Fibroblast of villous mesenchyme (primary cell): Measurements from ENCODE around the gene RADIL. TPM values are rescaled to one million over a fixed set of nuclear protein-coding genes. Genes with fewer than 3 reads are reported as not detected.

Experiments
- DNase-seq: peaks from one replicate; pipeline ENCODE4 v3.0.0-alpha.2; 2010; ENCODE audit warnings: low read depth
- H3K4me3 ChIP-seq: 2 replicates; pipeline ENCODE4 v1.5.1; 2011; ENCODE audit warnings: low read depth, mild to moderate bottlenecking, low read length
- total RNA-seq: library from RNA; depleted of rRNA; stranded (reverse); fragments of >200 nt; gene quantifications from 2 replicates; pipeline ENCODE4 v1.2.3, GENCODE V29; 2012
- TF ChIP-seq, protein P1 (sequence below): IDR thresholded peaks from 2 replicates; pipeline ENCODE4 v1.5.1; 2012; ENCODE audit warnings: low read depth, mild to moderate bottlenecking, low read length; ENCODE audit not compliant: insufficient read depth

RADIL gene
- under 0.01 and 0.32 TPM in 2 replicates for total RNA-seq

GRCh38 chr7:4883372-4884144 lies at the start of gene RADIL:
Gene RADIL (minus strand): TSS chr7:4883716. CDS start chr7:4878139, 5,577 bp downstream.
- DNase-seq: peak; percentile 91
- TF ChIP-seq, protein P1, sequence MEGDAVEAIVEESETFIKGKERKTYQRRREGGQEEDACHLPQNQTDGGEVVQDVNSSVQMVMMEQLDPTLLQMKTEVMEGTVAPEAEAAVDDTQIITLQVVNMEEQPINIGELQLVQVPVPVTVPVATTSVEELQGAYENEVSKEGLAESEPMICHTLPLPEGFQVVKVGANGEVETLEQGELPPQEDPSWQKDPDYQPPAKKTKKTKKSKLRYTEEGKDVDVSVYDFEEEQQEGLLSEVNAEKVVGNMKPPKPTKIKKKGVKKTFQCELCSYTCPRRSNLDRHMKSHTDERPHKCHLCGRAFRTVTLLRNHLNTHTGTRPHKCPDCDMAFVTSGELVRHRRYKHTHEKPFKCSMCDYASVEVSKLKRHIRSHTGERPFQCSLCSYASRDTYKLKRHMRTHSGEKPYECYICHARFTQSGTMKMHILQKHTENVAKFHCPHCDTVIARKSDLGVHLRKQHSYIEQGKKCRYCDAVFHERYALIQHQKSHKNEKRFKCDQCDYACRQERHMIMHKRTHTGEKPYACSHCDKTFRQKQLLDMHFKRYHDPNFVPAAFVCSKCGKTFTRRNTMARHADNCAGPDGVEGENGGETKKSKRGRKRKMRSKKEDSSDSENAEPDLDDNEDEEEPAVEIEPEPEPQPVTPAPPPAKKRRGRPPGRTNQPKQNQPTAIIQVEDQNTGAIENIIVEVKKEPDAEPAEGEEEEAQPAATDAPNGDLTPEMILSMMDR: peak; percentile 81

GRCh38 chr7:4931943-4932342 lies 48.4 kb upstream of the RADIL start:
- DNase-seq: no peak
- TF ChIP-seq, protein P1: no peak
- H3K4me3 ChIP-seq: no peak overlapping the region

More at GRCh38 chr7:4883372-4884144, at the start of gene RADIL:
- H3K4me3 ChIP-seq: peak within 1 kb of the TSS; percentile 54

GRCh38 chr7:4929005-4929404 lies 45.5 kb upstream of the RADIL start:
- DNase-seq: no peak
- TF ChIP-seq, protein P1: no peak
- no peak overlapping the region for H3K4me3 ChIP-seq

- no peak for DNase-seq
- TF ChIP-seq, protein P1: no peak
These were observed 44.9 kb upstream of the RADIL start for GRCh38 chr7:4928445-4928844.

DNA sequence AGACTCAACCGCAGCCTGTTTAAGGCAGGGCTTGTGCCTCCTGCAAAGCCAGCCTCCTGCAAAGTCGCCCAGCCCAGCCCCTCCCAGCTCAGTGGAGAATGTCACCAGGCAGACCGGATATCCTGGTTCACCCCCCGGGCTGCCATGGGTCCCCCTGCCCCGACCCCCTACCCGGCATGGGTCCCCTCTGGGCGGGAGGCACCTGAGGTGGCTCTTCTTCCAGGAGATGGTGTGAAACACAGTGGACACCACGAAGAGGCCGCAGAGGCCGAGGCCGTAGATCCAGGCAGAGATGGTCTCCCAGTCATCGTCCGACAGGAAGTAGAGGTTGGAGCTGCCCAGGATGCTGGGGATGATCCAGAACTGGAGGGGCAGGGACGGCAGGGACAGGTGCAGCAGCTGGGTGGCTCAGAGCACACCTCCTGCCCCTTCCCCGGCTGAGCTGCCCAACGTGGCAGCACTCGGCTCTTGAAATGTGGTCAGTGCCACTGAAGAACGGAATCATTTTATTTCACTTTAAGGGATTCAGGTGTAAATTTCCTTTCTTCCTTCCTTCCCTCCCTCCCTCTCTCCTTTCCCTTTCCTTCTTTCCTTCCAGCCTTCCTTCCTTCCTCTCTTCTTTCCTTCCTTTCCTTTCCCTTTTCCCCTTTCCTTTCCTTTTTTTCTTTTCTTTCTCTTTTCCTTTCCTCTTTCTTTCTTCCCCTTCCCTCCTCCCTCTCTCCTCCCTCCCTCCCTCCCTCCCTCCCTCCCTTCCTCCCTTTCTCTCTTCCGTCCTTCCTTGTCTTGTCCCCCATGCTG lies 36.7 kb upstream of the RADIL start:
- TF ChIP-seq, protein P1: no peak
- H3K4me3 ChIP-seq: no peak overlapping the region
- no peak for DNase-seq

More at GRCh38 chr7:4928445-4928844, 44.9 kb upstream of the RADIL start:
- H3K4me3 ChIP-seq: no peak overlapping the region

- TF ChIP-seq, protein P1: no peak
- no peak for DNase-seq
- no peak overlapping the region for H3K4me3 ChIP-seq
These were observed 32.6 kb upstream of the RADIL start for GRCh38 chr7:4916113-4916512.
